ENCODE measurements around the gene MYL12B.
"Not testable (repeated sequence)": the region's sequence is repeated elsewhere in the genome, so short reads cannot be mapped to it uniquely, and the experiment has no call there.

Gene MYL12B

GRCh38 chr18:3269241-3269913 is 7.4 kb downstream of the MYL12B start:
- DNase-seq (ENCODE audit: low read depth) = peak; percentile 71
- no peak overlapping the region for H3K4me3 ChIP-seq (ENCODE audit: low read length)
- no peak for TF ChIP-seq CTCF (conservative IDR thresholded peaks at IDR 0.05; ENCODE audit: low read length)

- no peak overlapping the region for H3K4me3 ChIP-seq (ENCODE audit: low read length)
- no peak for DNase-seq (ENCODE audit: low read depth)
- no peak for TF ChIP-seq CTCF (conservative IDR thresholded peaks at IDR 0.05; ENCODE audit: low read length)
These were observed 8.0 kb downstream of the MYL12B start for GRCh38 chr18:3269914-3270299.

- DNase-seq (ENCODE audit: low read depth) = no peak
- no peak for TF ChIP-seq CTCF (conservative IDR thresholded peaks at IDR 0.05; ENCODE audit: low read length)
- H3K4me3 ChIP-seq (ENCODE audit: low read length) = no peak overlapping the region
These were observed 11.1 kb downstream of the MYL12B start for GRCh38 chr18:3273042-3273441.

GRCh38 chr18:3277643-3278213 is 15.8 kb downstream of the MYL12B start:
- not testable (repeated sequence) for DNase-seq (ENCODE audit: low read depth); H3K4me3 ChIP-seq (ENCODE audit: low read length)

DNA sequence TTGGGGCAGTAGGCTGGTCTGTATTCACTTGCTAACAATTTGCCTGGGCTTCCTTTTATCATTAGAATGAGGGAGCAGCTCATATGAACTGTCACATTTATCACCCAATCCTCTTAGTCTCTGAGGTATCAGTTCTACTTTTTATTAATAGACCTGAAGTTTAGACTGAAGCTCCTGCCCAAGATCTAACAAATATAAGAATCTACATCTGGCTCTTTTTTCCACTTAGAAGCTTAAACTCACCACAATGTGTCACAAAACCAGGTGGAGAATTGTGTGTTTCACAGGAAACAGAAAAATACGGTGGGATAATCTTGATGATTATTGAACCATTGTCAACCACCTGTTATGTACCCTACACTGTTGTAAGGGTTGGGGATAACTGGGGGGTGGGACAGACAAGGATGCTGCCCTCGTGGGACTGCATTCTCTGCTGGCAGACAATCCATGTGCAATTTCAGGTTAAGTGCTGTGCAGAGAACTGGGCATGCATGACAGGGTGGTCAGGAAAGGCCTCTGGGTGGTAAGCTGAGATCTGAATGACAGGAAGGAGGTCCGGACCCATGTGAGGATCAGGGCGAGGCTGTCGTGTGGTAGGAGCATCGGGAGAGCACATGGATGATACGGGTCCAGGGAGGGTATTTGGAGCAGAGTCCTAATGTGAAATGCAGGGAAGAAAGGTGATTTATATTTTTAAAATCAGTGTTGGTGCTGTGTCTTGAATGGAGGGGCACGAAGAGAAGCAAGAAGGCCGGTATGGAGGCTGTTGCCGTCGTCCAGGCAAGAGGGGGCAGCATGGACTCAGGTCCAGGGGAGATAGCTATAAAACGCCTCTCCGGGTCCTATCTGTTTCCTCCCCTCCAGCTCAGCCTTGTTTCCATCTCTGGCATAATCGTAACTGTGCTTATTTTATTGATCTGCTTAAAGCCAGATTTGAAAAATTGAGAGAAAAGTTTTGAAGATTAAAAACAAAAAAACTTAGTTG is 17.6 kb downstream of the MYL12B start:
- DNase-seq (ENCODE audit: low read depth) = no peak
- TF ChIP-seq CTCF (conservative IDR thresholded peaks at IDR 0.05; ENCODE audit: low read length) = no peak

GRCh38 chr18:3281456-3282400 is 19.8 kb downstream of the MYL12B start:
- no peak overlapping the region for H3K4me3 ChIP-seq (ENCODE audit: low read length)
- TF ChIP-seq CTCF (conservative IDR thresholded peaks at IDR 0.05; ENCODE audit: low read length) = peak; percentile 62
- peak; percentile 80 for DNase-seq (ENCODE audit: low read depth)

More for the DNA sequence above, 17.6 kb downstream of the MYL12B start:
- no peak overlapping the region for H3K4me3 ChIP-seq (ENCODE audit: low read length)
